ENCODE measurements around the gene MARCKS. TPM values are rescaled to one million over a fixed set of nuclear protein-coding genes. Genes with fewer than 3 reads are reported as not detected.

MARCKS gene
- total and polyA plus RNA-seq, 2 experiments from 2014 or later = 95.5 to 129 TPM

DNA sequence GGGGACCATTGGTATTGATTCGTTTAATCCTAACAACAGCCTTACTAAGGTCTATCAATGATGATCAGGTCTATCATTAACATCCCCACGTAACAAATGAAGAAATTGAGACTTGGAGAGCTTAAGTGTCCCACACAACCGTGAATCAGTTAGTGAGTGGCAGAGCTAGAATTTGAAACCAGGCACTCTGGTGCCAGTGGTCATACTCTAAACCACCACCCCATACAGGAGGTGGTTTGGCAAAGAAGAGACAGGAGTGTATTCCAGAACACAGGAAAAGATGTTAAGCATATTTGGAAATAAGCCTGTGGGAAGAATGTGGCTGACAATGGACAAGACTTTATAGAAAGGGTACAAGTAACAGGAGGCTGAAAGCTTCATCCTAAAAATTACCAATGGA lies 35.7 kb upstream of the MARCKS start:
- 93% methylated on average over 3 of the region's 3 CpGs for WGBS (ENCODE audit: low lambda C conversion rate, missing lambda C conversion rate)
- H3K4me1 ChIP-seq (ENCODE audit: insufficient read depth) = peaks cover 14% of the 10 kb centered on the region
- TF ChIP-seq CTCF (IDR thresholded peaks at IDR 0.05; ENCODE audit: poor library complexity) = no peak
- no peak for TF ChIP-seq EZH2phosphoT487 (IDR thresholded peaks at IDR 0.05; ENCODE audit: low read depth, severe bottlenecking, unreplicated experiment)
- TF ChIP-seq EZH2 (IDR thresholded peaks at IDR 0.05; ENCODE audit: borderline replicate concordance) = no peak
- no peak for DNase-seq (ENCODE audit: low spot score)
- H4K20me1 ChIP-seq (ENCODE audit: insufficient read depth, poor library complexity, severe bottlenecking) = no peaks in the 10 kb centered on the region
- no peaks in the 10 kb centered on the region for H3K27me3 ChIP-seq
- H3K9me3 ChIP-seq (ENCODE audit: low read depth) = no peaks in the 10 kb centered on the region
- no peak overlapping the region for H2AFZ ChIP-seq
- no peak overlapping the region for H3K4me3 ChIP-seq
- no peak overlapping the region for H3K4me2 ChIP-seq
- H3K79me2 ChIP-seq = no peaks in the 10 kb centered on the region
- H3K36me3 ChIP-seq (replicated peaks; ENCODE audit: insufficient read depth, low read depth) = no peaks in the 10 kb centered on the region
- H3K9me2 ChIP-seq (replicated peaks; ENCODE audit: insufficient read depth) = no peaks in the 10 kb centered on the region
- H3K27ac ChIP-seq = no peak overlapping the region

DNA sequence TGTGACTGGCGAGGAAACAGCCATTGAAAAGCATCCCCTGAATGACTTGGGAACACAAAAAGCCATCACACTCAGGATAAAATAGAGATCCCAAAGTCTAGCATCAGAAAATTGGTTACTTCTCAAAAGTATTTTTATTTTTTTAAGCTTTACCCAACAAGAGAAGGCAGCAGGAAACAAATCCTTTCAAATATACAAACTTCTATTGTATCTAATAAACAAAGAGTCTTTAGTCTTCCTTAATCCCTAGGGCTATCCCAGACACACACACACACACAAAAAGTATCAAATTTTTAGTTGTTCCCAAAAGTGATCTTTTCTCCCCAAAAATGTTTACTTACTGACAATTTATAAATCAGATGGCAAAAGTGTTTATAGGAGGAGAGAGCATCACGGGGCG lies 33.2 kb upstream of the MARCKS start:
- Histone ChIP-seq H3K4me2 (no peak overlapping the region), H3K27ac (peak overlapping the region; percentile 17), H3K9me2 (replicated peaks; ENCODE audit: insufficient read depth) (no peaks in the 10 kb centered on the region), H3K27me3 (no peaks in the 10 kb centered on the region), H3K4me3 (no peak overlapping the region), H3K4me1 (ENCODE audit: insufficient read depth) (peaks cover 6% of the 10 kb centered on the region), H3K79me2 (no peaks in the 10 kb centered on the region), H2AFZ (no peak overlapping the region), H3K9me3 (ENCODE audit: low read depth) (no peaks in the 10 kb centered on the region), H3K36me3 (replicated peaks; ENCODE audit: insufficient read depth, low read depth) (no peaks in the 10 kb centered on the region), H4K20me1 (ENCODE audit: insufficient read depth, poor library complexity, severe bottlenecking) (no peaks in the 10 kb centered on the region)
- DNase-seq (ENCODE audit: low spot score) = no peak
- WGBS (ENCODE audit: low lambda C conversion rate, missing lambda C conversion rate) = 82% methylated on average over 3 of the region's 3 CpGs
- TF ChIP-seq CTCF (IDR thresholded peaks at IDR 0.05; ENCODE audit: poor library complexity) = no peak
- no peak for TF ChIP-seq EZH2phosphoT487 (IDR thresholded peaks at IDR 0.05; ENCODE audit: low read depth, severe bottlenecking, unreplicated experiment)
- TF ChIP-seq EZH2 (IDR thresholded peaks at IDR 0.05; ENCODE audit: borderline replicate concordance) = no peak

DNA sequence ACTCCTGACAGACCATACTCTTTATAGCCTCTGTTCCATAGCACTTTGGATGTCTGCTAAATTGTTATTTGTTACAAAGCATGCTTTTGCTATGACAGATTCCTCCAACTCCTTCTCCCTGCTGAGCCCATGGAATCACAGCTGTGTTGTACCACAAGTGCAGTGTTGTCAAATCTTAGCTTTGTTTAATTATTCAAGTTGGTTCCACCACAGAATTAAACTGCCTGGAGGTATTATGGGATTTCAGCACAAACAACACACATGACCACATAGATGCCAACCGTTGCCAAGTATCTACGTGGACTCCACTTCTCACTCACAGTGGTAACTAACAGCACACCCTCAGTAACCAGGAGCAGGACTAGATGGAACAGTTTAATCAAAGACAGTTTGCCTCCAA lies 32.7 kb upstream of the MARCKS start:
- TF ChIP-seq EZH2phosphoT487 (IDR thresholded peaks at IDR 0.05; ENCODE audit: low read depth, severe bottlenecking, unreplicated experiment) (no peak), EZH2 (IDR thresholded peaks at IDR 0.05; ENCODE audit: borderline replicate concordance) (no peak)
- no peaks in the 10 kb centered on the region for H3K79me2 ChIP-seq
- no peaks in the 10 kb centered on the region for H4K20me1 ChIP-seq (ENCODE audit: insufficient read depth, poor library complexity, severe bottlenecking)
- 81% methylated on average over 2 of the region's 2 CpGs for WGBS (ENCODE audit: low lambda C conversion rate, missing lambda C conversion rate)
- no peaks in the 10 kb centered on the region for H3K36me3 ChIP-seq (replicated peaks; ENCODE audit: insufficient read depth, low read depth)
- peaks cover 3% of the 10 kb centered on the region for H3K4me1 ChIP-seq (ENCODE audit: insufficient read depth)
- DNase-seq (ENCODE audit: low spot score) = no peak
- H2AFZ ChIP-seq = no peak overlapping the region
- H3K4me3 ChIP-seq = no peak overlapping the region
- H3K4me2 ChIP-seq = no peak overlapping the region
- no peaks in the 10 kb centered on the region for H3K9me3 ChIP-seq (ENCODE audit: low read depth)
- H3K9me2 ChIP-seq (replicated peaks; ENCODE audit: insufficient read depth) = no peaks in the 10 kb centered on the region
- no peaks in the 10 kb centered on the region for H3K27me3 ChIP-seq
- peak overlapping the region; percentile 15 for H3K27ac ChIP-seq

DNA sequence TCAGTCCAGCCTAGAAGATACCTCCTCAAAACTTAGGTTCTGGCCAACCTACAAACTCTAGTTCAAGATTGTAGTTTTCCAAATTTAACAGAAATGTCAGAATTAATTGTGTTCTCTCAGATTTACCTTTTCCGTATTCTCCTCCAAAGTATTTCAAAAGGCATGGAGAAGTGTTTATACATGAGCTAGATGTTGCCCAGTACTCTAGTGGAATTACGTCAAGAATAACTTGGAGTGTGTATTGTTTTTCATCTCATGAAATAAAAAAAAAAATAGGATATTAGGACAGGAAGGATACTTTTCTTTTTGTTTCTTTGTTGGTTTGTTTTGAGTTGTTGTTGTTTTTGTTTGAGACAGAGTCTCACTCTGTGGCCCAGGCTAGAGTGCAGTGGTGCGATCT lies 32.3 kb upstream of the MARCKS start:
- Histone ChIP-seq H3K4me1 (ENCODE audit: insufficient read depth) (peaks cover 4% of the 10 kb centered on the region), H4K20me1 (ENCODE audit: insufficient read depth, poor library complexity, severe bottlenecking) (no peaks in the 10 kb centered on the region), H3K36me3 (replicated peaks; ENCODE audit: insufficient read depth, low read depth) (no peaks in the 10 kb centered on the region), H3K4me3 (no peak overlapping the region), H3K79me2 (no peaks in the 10 kb centered on the region), H3K9me3 (ENCODE audit: low read depth) (no peaks in the 10 kb centered on the region), H2AFZ (no peak overlapping the region), H3K27me3 (no peaks in the 10 kb centered on the region), H3K9me2 (replicated peaks; ENCODE audit: insufficient read depth) (no peaks in the 10 kb centered on the region), H3K4me2 (no peak overlapping the region), H3K27ac (peak overlapping the region; percentile 15)
- TF ChIP-seq EZH2 (IDR thresholded peaks at IDR 0.05; ENCODE audit: borderline replicate concordance) (no peak), CTCF (IDR thresholded peaks at IDR 0.05; ENCODE audit: poor library complexity) (no peak), EZH2phosphoT487 (IDR thresholded peaks at IDR 0.05; ENCODE audit: low read depth, severe bottlenecking, unreplicated experiment) (no peak)
- no peak for DNase-seq (ENCODE audit: low spot score)
- WGBS (ENCODE audit: low lambda C conversion rate, missing lambda C conversion rate) = 91% methylated on average over 3 of the region's 3 CpGs
